Measurements from ENCODE around the gene CAPN8.

Gene CAPN8

DNA sequence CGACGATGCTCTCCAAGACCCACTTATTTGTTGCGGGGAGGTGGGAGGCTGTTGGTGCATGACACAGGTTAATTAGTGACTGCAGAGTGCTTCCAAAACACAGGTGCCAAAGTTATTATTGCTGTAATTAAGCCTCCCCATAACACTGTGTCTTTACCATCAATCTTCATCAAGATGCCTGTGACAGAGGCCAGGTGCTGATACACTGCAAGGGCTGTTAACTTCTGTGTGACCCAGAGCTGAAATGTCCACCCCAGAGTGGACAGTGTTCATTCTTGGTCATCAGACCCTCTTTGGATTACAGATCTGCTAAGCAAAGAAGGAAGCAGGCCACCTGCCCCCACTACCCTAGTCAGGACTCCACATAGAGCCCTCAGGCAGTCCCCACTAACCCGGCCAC, 55.5 kb downstream of the CAPN8 start:
- no peak for DNase-seq

- DNase-seq, result no peak
These were observed 56.4 kb downstream of the CAPN8 start for GRCh38 chr1:223609066-223609465.

DNA sequence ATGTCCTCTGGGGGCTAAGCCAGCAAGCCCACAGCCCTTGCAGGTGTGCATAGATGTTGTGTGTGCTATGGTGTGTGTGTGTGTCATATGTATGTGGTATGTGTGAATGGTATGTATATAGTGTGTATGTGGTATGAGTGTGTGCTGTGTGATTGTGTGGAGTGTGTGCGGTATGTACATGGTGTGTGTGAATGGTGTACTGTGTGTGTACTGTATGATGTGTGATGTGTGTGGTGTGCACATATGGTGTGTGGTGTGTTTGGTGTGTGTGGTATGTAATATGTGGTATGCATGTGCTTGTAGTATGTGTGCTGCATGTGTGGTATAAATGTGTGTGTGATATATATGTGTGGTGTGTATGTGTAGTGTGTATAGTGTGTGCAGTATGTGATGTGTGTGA, 107.0 kb downstream of the CAPN8 start:
- no peak for DNase-seq

DNA sequence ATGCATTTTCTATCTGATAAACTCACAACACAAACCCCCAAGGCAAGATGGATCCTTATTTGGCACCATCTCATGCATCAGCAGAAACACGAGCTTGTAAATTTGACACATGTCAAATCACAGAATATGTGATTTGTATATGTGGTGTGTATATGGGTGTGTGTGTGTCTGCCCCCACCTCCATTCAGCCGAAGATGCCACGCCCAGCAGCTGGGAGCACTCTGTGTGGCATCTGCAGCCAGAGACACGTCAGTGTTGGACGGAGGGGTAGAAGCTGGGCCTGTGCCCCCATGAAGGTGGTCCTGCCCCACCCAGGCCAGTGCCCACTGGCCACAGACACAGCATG, 108.4 kb downstream of the CAPN8 start:
- no peak for DNase-seq

GRCh38 chr1:223556414-223557129, 108.9 kb downstream of the CAPN8 start:
- no peak for DNase-seq

DNA sequence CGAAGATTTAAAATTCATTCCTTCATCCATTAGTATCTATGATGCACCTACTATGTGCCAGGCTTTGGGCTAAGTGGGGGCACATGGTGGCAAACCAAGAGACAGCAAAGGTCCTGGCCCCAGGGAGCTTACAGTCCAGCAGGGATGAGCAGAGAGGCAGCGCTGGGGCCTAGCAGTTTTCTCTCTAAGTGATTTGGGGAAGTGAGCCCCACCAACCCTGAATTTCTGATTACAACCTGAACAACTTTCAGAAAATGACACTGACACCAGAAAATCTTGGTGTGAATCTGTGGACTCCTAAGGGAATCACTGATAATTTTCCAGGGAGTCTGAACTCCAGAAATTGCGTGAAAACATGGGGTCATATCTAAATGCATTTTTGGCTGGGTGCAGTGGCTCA, 111.5 kb downstream of the CAPN8 start:
- DNase-seq, result no peak

DNA sequence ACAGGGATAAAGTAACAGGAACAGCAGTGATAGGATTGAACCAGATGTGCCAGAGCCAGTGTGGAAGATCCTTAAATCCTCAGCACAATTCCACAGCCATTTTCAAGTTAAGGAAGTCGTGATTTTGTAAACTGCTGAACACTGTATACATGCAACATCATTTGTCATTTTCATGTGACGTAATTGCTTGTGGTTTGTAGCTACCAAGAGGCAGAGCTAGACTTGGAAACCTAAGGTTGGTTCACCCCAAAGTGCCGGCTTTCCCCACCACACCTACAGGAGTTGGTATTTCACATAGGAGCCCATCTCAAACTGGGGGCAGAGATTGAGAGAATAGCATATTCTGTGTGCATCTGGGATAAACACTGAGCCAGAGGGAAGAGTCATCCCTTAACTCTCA, 113.9 kb downstream of the CAPN8 start:
- DNase-seq, result no peak

- DNase-seq, result no peak
These were observed 115.8 kb downstream of the CAPN8 start for GRCh38 chr1:223549740-223550139.

GRCh38 chr1:223547316-223548114, 118.0 kb downstream of the CAPN8 start:
- DNase-seq, result no peak

DNA sequence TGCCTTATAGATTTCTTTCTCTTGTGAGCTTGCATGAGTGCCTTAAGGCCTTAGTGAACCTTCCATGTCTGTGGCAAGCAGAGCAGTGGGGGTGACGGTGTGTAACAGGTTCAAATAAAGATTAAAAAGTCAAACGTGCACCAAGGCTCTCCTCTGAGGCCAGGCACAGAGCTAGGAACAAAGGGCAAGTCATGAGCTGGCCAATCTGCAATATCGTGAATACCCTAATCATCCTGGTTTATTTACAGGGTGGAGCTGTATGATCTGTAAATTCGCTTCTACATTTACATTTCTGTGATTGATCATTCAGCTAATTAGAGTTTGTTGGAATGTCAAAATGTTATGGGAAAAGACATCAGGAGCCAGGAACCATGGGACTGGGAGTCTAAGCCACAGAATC, 120.2 kb downstream of the CAPN8 start:
- no peak for DNase-seq

DNA sequence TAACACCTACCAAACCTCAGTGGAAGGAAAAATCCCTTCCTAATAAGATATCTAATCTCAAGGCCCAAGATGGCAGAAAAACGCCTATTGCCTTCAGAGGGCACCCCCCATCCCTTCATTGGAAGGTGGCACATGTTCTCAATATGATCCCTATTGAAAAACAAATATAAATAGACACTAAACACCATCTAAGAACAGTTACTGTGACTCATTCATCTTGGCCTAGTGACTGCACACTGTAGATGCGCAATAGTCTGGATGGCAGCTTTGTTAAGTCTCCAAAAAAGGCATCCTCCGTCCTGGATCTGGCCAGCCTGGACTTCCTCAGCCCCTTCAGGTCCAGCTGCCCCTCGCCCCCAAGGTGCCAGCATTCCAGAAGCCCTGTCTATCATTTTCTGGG, 121.9 kb downstream of the CAPN8 start:
- DNase-seq, result no peak

DNA sequence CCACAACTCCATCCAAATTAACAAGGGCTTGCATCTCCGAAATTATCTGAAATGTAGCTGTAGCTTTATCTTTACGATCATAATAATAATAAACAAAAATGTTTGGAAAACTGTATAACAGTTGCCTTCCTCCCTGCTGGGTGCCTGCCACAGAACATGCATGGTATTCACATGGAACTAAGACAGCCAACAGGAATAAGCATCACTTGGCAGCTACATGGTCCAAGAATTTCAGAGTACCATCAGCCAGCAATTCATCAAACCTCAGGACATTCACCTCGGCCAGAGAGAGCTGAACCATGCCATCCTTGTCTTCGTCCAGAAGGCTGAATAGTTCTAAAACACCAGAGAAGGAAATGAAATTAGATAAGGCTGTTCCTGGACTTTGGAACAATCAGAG, 122.7 kb downstream of the CAPN8 start:
- no peak for DNase-seq

DNA sequence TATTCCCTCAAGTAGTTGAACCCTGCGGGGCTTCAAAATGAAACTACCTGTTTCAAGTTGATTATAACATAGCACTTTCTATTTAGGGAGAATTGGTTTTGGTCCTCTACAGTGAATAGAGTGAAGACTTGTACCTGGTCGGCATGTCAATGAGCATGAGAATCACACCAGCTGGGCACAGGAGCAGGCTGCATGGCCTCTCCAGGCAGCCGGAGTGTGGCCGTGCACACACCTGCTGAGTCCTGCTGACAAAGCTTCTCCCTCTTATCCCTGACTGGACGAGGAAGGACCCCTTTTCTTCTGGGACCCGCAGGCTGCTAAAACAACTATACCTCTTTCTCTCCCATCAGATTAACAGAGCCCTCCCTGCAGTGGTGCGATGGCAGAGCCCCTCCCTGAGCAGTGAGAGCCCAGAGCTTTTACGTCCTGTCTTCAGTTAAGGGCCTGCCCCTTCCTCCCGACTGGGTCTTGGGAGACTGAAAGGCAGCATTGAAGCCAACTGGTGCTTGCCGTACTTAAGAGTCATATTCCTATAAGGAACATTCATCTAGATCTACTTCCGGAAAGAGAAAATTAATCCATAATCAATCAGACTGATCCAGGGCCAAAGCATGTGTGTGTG, 124.9 kb downstream of the CAPN8 start:
- no peak for DNase-seq

- DNase-seq, result no peak
These were observed 125.8 kb downstream of the CAPN8 start for GRCh38 chr1:223539750-223540149.

DNA sequence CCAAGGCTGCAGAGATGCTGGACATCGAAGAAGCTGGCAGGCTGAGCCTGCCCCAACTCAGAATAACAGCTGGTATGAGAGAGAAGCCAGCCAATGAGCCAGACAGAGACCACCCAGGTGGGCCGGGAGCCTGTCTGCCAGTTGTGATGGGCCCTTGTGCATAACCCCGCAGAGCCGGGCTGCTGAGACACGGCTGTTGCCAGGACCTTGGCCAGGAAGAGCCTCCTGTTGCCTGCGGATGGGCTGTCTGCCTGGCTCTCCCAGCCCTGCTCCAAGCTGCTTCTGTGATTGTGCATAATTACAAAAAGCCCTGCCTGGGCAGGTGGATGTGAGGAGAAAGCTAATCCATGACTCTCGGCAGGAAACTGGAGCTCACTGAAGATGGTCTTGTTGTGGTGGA, 126.5 kb downstream of the CAPN8 start:
- DNase-seq, result peak; percentile 50

- DNase-seq, result no peak
These were observed 130.2 kb downstream of the CAPN8 start for GRCh38 chr1:223535319-223535718.

- DNase-seq, result no peak
These were observed 130.8 kb downstream of the CAPN8 start for GRCh38 chr1:223534677-223535076.

DNA sequence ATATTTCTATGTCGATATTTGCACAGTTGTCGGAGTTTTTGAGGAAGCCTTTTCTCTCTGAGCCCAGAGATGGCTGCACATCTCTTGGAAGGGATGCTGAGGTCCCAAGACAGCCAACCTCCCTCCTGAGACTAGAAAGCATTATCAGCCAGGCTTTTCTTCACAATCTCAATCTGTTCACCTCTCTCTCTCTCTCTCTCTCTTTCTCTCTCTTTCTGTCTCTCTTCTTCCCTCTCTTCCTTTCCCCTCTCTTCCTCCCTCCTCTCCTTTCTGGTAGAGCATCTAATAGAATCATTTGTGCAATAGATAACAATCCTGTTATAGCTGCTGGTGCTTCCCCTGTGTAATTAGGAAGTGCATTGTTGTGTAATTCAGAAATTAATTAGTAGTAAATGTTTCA, 131.8 kb downstream of the CAPN8 start:
- no peak for DNase-seq

GRCh38 chr1:223531742-223532341, 133.7 kb downstream of the CAPN8 start:
- DNase-seq, result peak; percentile 41

GRCh38 chr1:223525957-223526356, 139.5 kb downstream of the CAPN8 start:
- DNase-seq, result no peak

DNA sequence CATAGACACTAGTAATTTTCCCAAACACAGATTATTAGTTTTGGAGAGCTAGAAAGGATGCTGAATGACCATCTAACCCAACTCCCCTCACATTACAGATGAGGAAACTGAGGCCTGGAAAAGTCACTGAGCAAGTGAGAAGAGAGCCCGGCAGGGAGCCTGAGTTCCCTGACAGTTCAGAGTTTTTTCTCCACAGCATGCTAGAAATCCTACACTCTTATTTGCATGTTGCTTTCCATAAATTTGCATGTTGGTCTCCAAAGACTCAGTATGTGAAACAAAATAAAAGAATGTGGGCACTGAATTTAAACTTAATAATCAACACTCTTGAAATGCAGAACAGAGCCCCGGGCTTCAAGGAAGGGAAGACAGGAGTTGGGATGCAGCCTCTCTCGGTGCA, 140.0 kb downstream of the CAPN8 start:
- no peak for DNase-seq

DNA sequence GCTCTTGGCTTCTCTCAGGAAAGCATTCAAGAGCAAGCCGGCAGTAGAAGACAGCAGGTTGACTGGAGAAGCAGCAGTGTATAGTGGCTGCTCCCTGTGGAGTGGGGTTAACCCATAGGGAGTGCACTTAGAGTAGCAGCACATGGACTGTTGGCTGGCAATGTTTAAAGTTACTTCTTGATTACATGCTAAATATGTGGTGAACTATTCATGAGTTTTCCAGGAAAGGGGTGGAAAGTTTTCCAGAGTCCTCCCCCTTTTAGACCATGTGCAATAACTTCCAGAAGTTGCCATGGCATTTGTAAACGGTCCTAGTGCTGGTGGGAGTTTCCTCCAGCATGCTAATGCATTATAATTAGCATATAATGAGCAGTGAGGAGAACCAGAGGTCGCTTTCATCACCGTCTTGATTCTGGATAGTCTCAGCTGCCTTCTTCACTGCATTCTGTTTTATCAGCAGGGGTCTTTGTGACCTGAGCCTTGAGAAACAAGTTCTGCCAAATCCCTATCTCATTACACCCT, 140.5 kb downstream of the CAPN8 start:
- no peak for DNase-seq

DNA sequence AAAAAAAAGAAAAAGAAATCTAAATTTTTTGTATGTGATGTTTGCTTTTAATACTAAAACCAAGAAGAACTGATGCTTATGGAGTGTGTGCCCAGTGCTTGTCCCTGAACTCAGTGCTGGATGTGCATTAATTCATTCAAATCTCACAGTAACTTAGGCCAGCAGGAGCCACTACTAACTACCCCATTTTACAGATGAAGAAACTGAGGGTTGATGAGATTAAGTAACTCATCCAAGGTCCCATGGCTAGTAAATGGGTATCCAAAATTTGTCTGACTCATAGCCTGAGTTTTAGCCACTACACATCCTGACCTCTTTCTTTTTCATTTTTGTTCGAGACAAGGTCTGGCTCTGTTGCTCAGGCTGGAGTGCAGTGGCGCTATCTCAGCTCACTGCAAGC, 144.4 kb downstream of the CAPN8 start:
- DNase-seq, result no peak

DNA sequence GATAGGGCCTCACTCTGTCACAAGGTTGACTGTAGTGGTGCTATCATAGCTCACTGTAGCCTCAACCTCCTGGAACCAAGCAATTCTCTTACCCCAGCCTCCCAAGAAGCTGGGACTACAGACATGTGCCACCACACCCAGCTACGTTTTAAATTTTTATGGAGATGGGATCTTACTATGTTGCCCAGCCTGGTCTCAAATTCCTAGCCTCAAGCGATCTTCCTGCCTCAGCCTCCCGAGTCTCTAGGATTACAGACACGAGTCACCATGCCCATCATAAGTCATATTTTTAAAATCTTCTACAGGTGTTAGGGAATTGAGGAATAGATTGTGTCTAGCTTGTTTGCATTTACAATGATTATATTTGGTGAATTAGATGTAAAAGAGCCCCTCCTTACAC, 145.3 kb downstream of the CAPN8 start:
- DNase-seq, result no peak

Data from left hindlimb (tissue), 1 donor.